SU-DHL-6 (cell line): Measurements from ENCODE around the gene TMEM131L.
"Not testable (repeated sequence)": the region's sequence is repeated elsewhere in the genome, so short reads cannot be mapped to it uniquely, and the experiment has no call there.

Experiments used
- EZH2phosphoT487 ChIP-seq: fragments of 200-600 bp; sonication (generic), shearing (Covaris generic); conservative IDR thresholded peaks from 2 replicates; pipeline ENCODE4 v1.6.1; 2018; ENCODE audit warnings: mild to moderate bottlenecking, antibody characterized with exemption, low read length, moderate library complexity, mixed read lengths
- TF ChIP-seq, protein P1 (sequence below): fragments of 200-600 bp; sonication (generic); IDR thresholded peaks from one replicate; pipeline ENCODE4 v1.5.1; 2017; ENCODE audit warnings: antibody characterized with exemption, mild to moderate bottlenecking, low read length, moderate library complexity; ENCODE audit not compliant: insufficient read depth, poor library complexity, severe bottlenecking

DNA sequence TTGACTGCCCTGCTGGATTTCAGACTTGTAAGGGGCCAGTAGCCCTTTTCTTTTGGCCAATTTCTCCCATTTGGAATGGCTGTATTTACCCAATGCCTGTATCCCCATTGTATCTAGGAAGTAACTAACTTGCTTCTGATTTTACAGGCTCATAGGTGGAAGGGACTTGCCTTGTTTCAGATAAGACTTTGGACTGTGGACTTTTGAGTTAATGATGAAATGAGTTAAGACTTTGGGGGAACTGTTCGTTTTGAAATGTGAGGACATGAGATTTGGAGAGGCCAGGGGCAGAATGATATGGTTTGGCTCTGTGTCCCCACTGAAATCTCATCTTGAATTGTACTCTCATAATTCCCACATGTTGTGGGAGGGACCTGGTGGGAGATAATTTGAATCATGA is 200.3 kb downstream of the TMEM131L start:
- TF ChIP-seq, protein P1, sequence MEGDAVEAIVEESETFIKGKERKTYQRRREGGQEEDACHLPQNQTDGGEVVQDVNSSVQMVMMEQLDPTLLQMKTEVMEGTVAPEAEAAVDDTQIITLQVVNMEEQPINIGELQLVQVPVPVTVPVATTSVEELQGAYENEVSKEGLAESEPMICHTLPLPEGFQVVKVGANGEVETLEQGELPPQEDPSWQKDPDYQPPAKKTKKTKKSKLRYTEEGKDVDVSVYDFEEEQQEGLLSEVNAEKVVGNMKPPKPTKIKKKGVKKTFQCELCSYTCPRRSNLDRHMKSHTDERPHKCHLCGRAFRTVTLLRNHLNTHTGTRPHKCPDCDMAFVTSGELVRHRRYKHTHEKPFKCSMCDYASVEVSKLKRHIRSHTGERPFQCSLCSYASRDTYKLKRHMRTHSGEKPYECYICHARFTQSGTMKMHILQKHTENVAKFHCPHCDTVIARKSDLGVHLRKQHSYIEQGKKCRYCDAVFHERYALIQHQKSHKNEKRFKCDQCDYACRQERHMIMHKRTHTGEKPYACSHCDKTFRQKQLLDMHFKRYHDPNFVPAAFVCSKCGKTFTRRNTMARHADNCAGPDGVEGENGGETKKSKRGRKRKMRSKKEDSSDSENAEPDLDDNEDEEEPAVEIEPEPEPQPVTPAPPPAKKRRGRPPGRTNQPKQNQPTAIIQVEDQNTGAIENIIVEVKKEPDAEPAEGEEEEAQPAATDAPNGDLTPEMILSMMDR, result not testable (repeated sequence)
- TF ChIP-seq EZH2phosphoT487, result not testable (repeated sequence)
